NCI-H2171 treated with DMSO at 0.1 percent for 48 hours (cell line): ENCODE data around the gene ZNF273.
"Not testable (repeated sequence)": the region's sequence is repeated elsewhere in the genome, so short reads cannot be mapped to it uniquely, and the experiment has no call there.

Experiments
- DNase-seq: peaks from one replicate; lab custom pipeline; 2025; lab: John Stamatoyannopoulos, UW

Gene ZNF273

GRCh38 chr7:64944667-64945502 is 41.8 kb downstream of the ZNF273 start:
- not testable (repeated sequence) for DNase-seq

GRCh38 chr7:64945503-64946175 is 42.6 kb downstream of the ZNF273 start:
- no peak for DNase-seq

DNA sequence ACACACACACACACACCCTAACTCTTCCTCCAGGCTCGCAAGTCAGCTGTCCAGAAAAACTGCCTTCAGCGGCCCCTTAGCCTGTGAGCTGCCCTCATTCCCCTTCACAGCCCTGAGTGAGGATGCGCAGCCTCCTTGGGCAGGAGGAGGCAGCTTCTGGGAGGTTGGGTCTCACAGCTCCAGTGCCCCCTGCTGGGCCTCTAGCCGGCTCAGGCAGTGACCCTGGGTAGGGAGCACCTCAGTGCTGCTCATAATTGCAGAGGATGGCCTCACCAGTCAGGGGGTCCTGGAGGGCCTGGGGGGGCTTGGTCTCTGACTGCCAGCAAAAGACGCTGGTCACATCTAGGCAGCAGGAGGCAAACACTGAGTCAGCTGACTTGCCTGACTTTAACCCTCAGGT is 43.7 kb downstream of the ZNF273 start:
- no peak for DNase-seq

- no peak for DNase-seq
Measured at GRCh38 chr7:64947252-64948000, 44.4 kb downstream of the ZNF273 start.

- not testable (repeated sequence) for DNase-seq
Measured at GRCh38 chr7:64948774-64949173, 45.7 kb downstream of the ZNF273 start.

- not testable (repeated sequence) for DNase-seq
Measured at GRCh38 chr7:64950673-64951072, 47.6 kb downstream of the ZNF273 start.

DNA sequence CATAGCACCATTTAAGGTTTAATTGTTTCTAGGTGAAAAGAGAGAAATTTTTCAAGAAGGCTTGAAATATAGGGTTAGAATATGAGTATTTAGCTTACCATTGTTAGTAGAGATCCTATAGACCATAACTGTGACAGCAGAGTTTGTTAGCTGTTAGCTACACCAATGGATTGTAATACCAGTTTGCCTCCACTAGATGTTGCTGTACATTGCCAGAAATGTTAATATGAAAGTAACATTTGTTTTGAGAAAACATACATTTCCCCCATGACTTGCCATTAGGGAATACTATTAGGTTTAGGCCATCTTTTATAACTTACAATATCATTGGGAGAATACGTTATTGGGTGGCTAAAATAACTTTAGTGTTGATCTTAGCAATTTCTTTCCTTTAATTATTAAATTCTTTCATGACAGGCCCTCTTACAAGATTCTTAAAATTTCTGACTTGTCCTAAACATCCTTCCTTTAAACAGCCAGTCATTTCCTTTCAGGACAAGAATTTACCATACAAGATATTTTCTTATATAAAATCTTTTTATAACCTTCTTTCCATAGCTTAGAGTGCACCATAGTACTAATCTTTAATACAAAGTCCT is 48.3 kb downstream of the ZNF273 start:
- peak; percentile 38 for DNase-seq

- DNase-seq, result peak; percentile 89
Measured at GRCh38 chr7:64959072-64959747, 56.1 kb downstream of the ZNF273 start.

DNA sequence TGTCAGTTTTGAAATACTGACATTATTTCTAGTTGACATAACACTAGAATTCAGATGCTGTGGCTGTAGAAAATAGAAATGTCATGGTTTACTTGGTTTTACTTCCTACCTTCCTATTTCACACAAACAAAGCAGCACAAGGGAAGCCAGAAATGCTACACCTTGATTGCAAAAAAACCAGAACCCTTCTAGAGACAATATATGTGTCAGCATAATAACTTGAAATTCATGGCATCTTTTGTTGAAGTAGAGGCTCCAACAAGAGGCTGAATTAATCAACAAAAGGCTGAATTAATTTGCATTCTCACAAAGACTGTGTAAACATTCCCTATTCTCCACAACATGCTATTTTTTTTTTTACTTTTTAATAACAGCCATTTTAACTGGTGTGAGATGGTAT is 62.5 kb downstream of the ZNF273 start:
- no peak for DNase-seq

GRCh38 chr7:64978497-64979203 is 75.6 kb downstream of the ZNF273 start:
- no peak for DNase-seq
